T-cell (primary cell): ENCODE data around the gene TMEM143. TPM values are rescaled to one million over a fixed set of nuclear protein-coding genes. Genes with fewer than 3 reads are reported as not detected.

ENCODE experiments used
- ATAC-seq, 4 experiments: fragments of 200-7000 bp in 3 of 4; fragments of 150-1000 bp in 1 of 4; cut with Tn5 transposase; replicated peaks in 1 of 4; 1 replicate in 3 of 4; 2 replicates in 1 of 4; pipeline ENCODE4 v1.10.0; 2021; ENCODE audit warnings: moderate library complexity in 3 of 4, mild to moderate bottlenecking in 2 of 4, moderate number of reproducible peaks in 1 of 4
- CTCF ChIA-PET, 2 donors: fragments of 300-600 bp; sonication (Branson Sonifier 250); formaldehyde crosslinking; loops; one replicate each; lab custom pipeline; 2022; ENCODE audit warnings: antibody characterized with exemption in 2 of 2; lab: Charles Lee
- POLR2A ChIA-PET, 2 donors: fragments of 300-600 bp; sonication (Branson Sonifier 250); formaldehyde crosslinking; loops; one replicate each; lab custom pipeline; 2022; ENCODE audit warnings: antibody characterized with exemption in 2 of 2; lab: Charles Lee
- DNase-seq, 35 experiments: peaks; one replicate each; pipeline versions ENCODE4 v3.0.0 to v3.0.0-alpha.2; 2013 to 2023
- H3K27ac ChIP-seq: one replicate; pipeline ENCODE4 v1.5.1; 2013; ENCODE audit warnings: low read length
- H3K27me3 ChIP-seq, 2 experiments: replicated peaks in 1 of 2; 1 replicate in 1 of 2; 2 replicates in 1 of 2; pipeline versions ENCODE4 v1.6.1 to v1.7.0; 2013; ENCODE audit warnings: low read length in 1 of 2, mixed read lengths in 1 of 2; ENCODE audit not compliant: control insufficient read depth in 2 of 2, insufficient read depth in 2 of 2; ENCODE audit errors: extremely low read depth in 1 of 2
- H3K36me3 ChIP-seq, 2 donors: 1 replicate in 1 of 2; 2 replicates in 1 of 2; pipeline versions ENCODE4 v1.6.1 to v1.7.0; 2013; ENCODE audit warnings: low read length in 1 of 2; ENCODE audit not compliant: control insufficient read depth in 2 of 2, insufficient read depth in 1 of 2; ENCODE audit errors: extremely low read depth in 1 of 2
- H3K4me1 ChIP-seq, 2 experiments: 1 replicate in 1 of 2; 2 replicates in 1 of 2; pipeline versions ENCODE4 v1.6.1 to v1.7.0; 2013; ENCODE audit warnings: low read length in 2 of 2, mixed read lengths in 1 of 2; ENCODE audit not compliant: insufficient read depth in 2 of 2, control insufficient read depth in 1 of 2; ENCODE audit errors: extremely low read depth in 1 of 2
- H3K4me3 ChIP-seq, 2 donors: 1 replicate in 1 of 2; 2 replicates in 1 of 2; pipeline versions ENCODE4 v1.5.1 to v1.7.0; 2013; ENCODE audit warnings: mild to moderate bottlenecking in 2 of 2, low read length in 1 of 2, moderate library complexity in 1 of 2; ENCODE audit not compliant: control insufficient read depth in 1 of 2; ENCODE audit errors: extremely low read depth in 1 of 2
- H3K9me3 ChIP-seq: 2 replicates; pipeline ENCODE4 v1.7.0; 2013
- H3K27ac Mint-ChIP-seq, 2 donors: one replicate each; pipeline ENCODE4 v1.8.0; 2020 to 2021; ENCODE audit warnings: mild to moderate bottlenecking in 2 of 2, mixed read lengths in 2 of 2
- H3K27me3 Mint-ChIP-seq, 2 donors: one replicate each; pipeline ENCODE4 v1.8.0; 2021 to 2022; ENCODE audit warnings: mixed read lengths in 2 of 2
- H3K36me3 Mint-ChIP-seq: one replicate; pipeline ENCODE4 v1.8.0; 2021; ENCODE audit warnings: mixed read lengths
- H3K4me1 Mint-ChIP-seq, 3 donors: one replicate each; pipeline ENCODE4 v1.8.0; 2020 to 2022; ENCODE audit warnings: mixed read lengths in 3 of 3, mild to moderate bottlenecking in 1 of 3
- H3K4me3 Mint-ChIP-seq, 3 donors: one replicate each; pipeline ENCODE4 v1.8.0; 2020 to 2022; ENCODE audit warnings: mild to moderate bottlenecking in 3 of 3, mixed read lengths in 3 of 3, moderate library complexity in 3 of 3
- H3K9me3 Mint-ChIP-seq, 3 donors: one replicate each; pipeline ENCODE4 v1.8.0; 2020 to 2022; ENCODE audit warnings: mixed read lengths in 3 of 3
- WGBS: methylation state at CpG from one replicate; pipeline ENCODE4 v1.1.5; 2013; ENCODE audit warnings: missing lambda C conversion rate; ENCODE audit not compliant: insufficient coverage; 5-methylcytosine and 5-hydroxymethylcytosine counted together
- total RNA-seq, 35 experiments: library from RNA in 6 of 35; stranded (reverse) in 6 of 35; fragments of 120-200 nt in 1 of 35; gene quantifications; one replicate each; pipeline versions ENCODE4 v1.2.1 to v1.2.4 and lab custom pipeline; 2013 to 2026

TMEM143 gene
- total RNA-seq, 5 donors from 2014 or later (not counting 1 experiment from before 2014, with no cell fraction given): 14.5 to 33.5 (median 29.0) TPM

DNA sequence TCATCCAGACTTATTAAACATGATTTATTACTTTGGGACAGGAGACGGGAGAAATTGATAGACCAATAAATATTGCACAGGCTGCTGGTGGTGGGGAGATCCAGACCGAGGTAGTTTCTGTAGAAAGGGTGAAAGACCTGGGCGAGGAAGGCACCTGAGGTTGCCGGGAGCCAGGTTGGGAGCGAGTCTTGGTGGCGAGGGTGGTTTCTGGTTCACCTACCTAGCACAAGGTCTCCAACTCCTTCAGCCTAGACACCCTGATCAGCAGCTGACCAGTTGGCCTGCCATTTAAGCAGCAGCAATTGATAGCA lies 31.4 kb downstream of the TMEM143 start:
- H3K36me3 Mint-ChIP-seq: peaks cover 34% of the 10 kb centered on the region
- peaks cover 58 to 70% (median 69%) of the 10 kb centered on the region in 3 donors for H3K4me1 Mint-ChIP-seq
- POLR2A ChIA-PET: interaction anchor here (0.6 to 1.3 kb wide), 7 partner anchors 10 to 983 kb away, joined by 3 to 20 read pairs (median 10); partner anchors contain the start of genes CARD8 (in 1 of the 2), DHX34 (in 1 of the 2), SYNGR4 (in 1 of the 2) and TMEM143 (in 1 of the 2)
- H3K27me3 Mint-ChIP-seq: no peaks in the 10 kb centered on the region
- CTCF ChIA-PET: interaction anchor here (0.6 to 3.1 kb wide), 14 partner anchors 8 to 1386 kb away, joined by 3 to 123 read pairs (median 6); partner anchors contain the start of genes CARD8 (in 1 of the 2), EMP3 (in 1 of the 2), GYS1 (in 1 of the 2) and RUVBL2 (in 1 of the 2)
- Histone ChIP-seq H3K9me3 (no peaks in the 10 kb centered on the region), H3K36me3 (peaks cover 0 to 33% of the 10 kb centered on the region in 2 donors), H3K4me1 (peaks cover 33 to 70% of the 10 kb centered on the region in 2 experiments), H3K27me3 (no peaks in the 10 kb centered on the region), H3K27ac (peak overlapping the region; percentile 66), H3K4me3 (peak overlapping the region; percentile 61 to 74)
- no CpG with 5 or more reads among the region's 6 CpGs for WGBS
- no peaks in the 10 kb centered on the region for H3K9me3 Mint-ChIP-seq
- H3K4me3 Mint-ChIP-seq: peak overlapping the region; percentile 91 to 96 (median 96)
- ATAC-seq: no peak
- peak overlapping the region; percentile 95 to 99 for H3K27ac Mint-ChIP-seq
- no peak for DNase-seq

DNA sequence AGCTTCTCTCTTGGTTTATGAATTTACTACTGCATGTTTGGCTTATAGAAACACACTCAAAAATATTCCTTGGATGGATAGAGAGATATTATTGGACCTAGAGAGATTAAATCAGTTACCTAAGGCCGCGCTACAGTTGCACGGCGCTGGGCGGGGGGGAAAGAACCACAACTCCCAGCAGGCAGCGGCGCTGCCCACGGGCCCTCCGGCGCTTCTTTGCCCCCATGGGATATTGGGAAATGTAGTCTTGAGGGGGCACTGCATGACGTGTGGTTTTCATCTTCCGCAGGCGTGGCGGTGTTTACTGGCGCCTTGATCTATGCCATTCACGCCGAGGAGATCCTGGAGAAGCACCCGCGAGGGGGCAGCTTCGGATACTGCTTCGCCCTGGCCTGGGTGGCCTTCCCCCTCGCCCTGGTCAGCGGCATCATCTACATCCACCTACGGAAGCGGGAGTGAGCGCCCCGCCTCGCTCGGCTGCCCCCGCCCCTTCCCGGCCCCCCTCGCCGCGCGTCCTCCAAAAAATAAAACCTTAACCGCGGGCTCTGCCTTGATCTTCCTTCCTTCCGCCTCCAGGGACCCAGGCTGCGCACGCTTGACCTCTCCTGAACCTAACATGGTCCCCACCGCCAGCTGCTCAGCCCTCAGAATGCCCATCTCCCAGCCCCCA lies 33.6 kb downstream of the TMEM143 start:
- Mint-ChIP-seq H3K4me1 (peaks cover 73 to 87% (median 85%) of the 10 kb centered on the region in 3 donors), H3K27ac (peak overlapping the region; percentile 96 to 99), H3K27me3 (no peaks in the 10 kb centered on the region), H3K4me3 (peak overlapping the region; percentile 82 to 96 (median 84)), H3K9me3 (no peaks in the 10 kb centered on the region), H3K36me3 (peaks cover 40% of the 10 kb centered on the region)
- 3% methylated on average over 41 of the region's 41 CpGs for WGBS
- ATAC-seq (peak; percentile 38 to 49 (median 42)), DNase-seq (peak; percentile 74 to 93 (median 85))
- H3K36me3 ChIP-seq: peaks cover 0 to 40% of the 10 kb centered on the region in 2 donors
- H3K4me3 ChIP-seq: peak overlapping the region; percentile 42 to 73
- CTCF ChIA-PET: interaction anchor here (0.6 kb wide), 2 partner anchors 29 to 1077 kb away, joined by 3 to 4 read pairs; no protein-coding TSS in a partner anchor
- peak overlapping the region; percentile 71 for H3K27ac ChIP-seq
- POLR2A ChIA-PET: interaction anchor here in 1 of 2 donors (0.5 to 1.4 kb wide), 2 partner anchors 9 to 72 kb away, joined by 3 to 4 read pairs; a partner anchor contains a TSS
- no peaks in the 10 kb centered on the region for H3K27me3 ChIP-seq
- no peaks in the 10 kb centered on the region for H3K9me3 ChIP-seq
- H3K4me1 ChIP-seq: peaks cover 42 to 84% of the 10 kb centered on the region in 2 experiments

DNA sequence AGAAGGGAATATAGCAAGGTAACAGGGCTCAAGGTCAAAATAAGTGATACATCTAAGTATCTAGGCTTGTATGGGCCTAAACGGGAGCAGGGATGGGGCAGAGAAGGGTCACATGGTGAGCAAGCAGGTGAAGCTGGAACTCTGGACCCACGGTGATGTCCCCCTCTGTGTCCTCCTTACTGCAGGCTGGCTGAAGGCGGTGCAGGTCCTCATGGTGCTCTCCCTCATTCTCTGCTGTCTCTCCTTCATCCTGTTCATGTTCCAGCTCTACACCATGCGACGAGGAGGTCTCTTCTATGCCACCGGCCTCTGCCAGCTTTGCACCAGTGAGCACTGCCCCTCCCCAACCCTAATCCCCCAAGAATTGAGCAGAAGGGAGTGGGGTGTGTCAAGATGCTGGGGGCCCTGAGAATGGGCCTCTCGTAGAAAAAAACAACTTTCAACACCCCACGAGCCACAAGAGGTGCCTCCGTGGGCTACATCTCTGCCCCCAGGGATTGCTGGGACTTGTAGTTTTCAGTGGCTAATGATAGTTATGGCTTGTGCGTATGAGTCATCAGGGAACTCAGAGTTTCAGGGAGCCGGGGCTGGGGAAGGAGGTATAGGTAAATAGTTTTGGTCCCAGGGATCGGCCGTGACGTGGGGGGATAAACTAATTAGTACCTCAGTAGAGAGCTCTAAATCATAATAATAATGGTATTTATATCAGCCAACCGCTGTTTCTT lies 34.4 kb downstream of the TMEM143 start:
- peak overlapping the region; percentile 71 for H3K27ac ChIP-seq
- ChIA-PET CTCF (interaction anchor here (0.5 to 1.4 kb wide), 3 partner anchors 30 to 160 kb away, joined by 3 to 9 read pairs (median 5); partner anchors contain the start of genes SYNGR4 (in 1 of the 2) and TMEM143 (in 1 of the 2)), POLR2A (interaction anchor here in 1 of 2 donors (0.5 to 1.4 kb wide), 2 partner anchors 8 to 71 kb away, joined by 3 to 4 read pairs; a partner anchor contains a TSS)
- no peaks in the 10 kb centered on the region for H3K27me3 Mint-ChIP-seq
- peaks cover 40% of the 10 kb centered on the region for H3K36me3 Mint-ChIP-seq
- H3K27me3 ChIP-seq: no peaks in the 10 kb centered on the region
- peaks cover 46 to 87% of the 10 kb centered on the region in 2 experiments for H3K4me1 ChIP-seq
- 83% methylated on average over 1 of the region's 15 CpGs for WGBS
- H3K4me3 Mint-ChIP-seq: peak overlapping the region; percentile 82 to 96 (median 84)
- DNase-seq (peak in 28 of 35 experiments; percentile 10 to 62 (median 37)), ATAC-seq (no peak)
- H3K4me1 Mint-ChIP-seq: peaks cover 73 to 87% (median 86%) of the 10 kb centered on the region in 3 donors
- no peaks in the 10 kb centered on the region for H3K9me3 Mint-ChIP-seq
- peak overlapping the region; percentile 96 to 99 for H3K27ac Mint-ChIP-seq
- peak overlapping the region; percentile 42 to 73 for H3K4me3 ChIP-seq
- H3K9me3 ChIP-seq: no peaks in the 10 kb centered on the region
- peaks cover 0 to 40% of the 10 kb centered on the region in 2 donors for H3K36me3 ChIP-seq

DNA sequence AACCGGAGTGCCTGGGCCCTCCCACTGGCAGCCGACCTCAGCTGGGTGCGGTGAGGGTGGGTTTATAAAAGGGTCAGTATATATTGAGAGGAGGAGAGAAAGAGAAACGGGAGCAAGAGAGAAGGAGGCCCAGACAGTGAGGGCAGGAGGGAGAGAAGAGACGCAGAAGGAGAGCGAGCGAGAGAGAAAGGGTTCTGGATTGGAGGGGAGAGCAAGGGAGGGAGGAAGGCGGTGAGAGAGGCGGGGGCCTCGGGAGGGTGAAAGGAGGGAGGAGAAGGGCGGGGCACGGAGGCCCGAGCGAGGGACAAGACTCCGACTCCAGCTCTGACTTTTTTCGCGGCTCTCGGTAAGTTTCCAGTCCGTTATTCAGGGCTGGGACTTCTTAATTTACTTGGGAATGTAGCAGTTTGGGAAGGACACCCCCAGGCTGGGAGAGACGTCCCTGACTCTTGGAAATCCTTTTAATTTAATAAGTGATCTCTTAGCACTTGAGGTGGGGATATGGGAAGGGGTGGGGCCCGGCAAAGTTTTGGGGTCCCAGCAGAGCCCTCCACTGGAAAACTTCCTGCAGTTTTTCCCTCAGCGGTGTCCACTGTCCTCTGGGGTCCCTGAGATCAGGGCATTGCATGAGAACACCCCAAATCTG lies 38.4 kb downstream of the TMEM143 start, which contains the start of gene EMP3:
EMP3 (plus strand) TSS at position 288 of the 646 bp plus-strand sequence. CDS start 1,293 bp downstream, outside the sequence.
- H3K36me3 Mint-ChIP-seq: peaks cover 32% of the 10 kb centered on the region
- peak within 1 kb of the TSS; percentile 84 to 98 for H3K4me3 ChIP-seq
- peak within 1 kb of the TSS; percentile 100 for H3K27ac ChIP-seq
- peaks cover 84 to 91% (median 88%) of the 10 kb centered on the region in 3 donors for H3K4me1 Mint-ChIP-seq
- H3K9me3 Mint-ChIP-seq: no peaks in the 10 kb centered on the region
- WGBS: under 1% methylated on average over 15 of the region's 22 CpGs
- DNase-seq (peak; percentile 64 to 90 (median 84)), ATAC-seq (peak; percentile 34 to 42 (median 42))
- no peaks in the 10 kb centered on the region for H3K27me3 Mint-ChIP-seq
- H3K27me3 ChIP-seq: no peaks in the 10 kb centered on the region
- peaks cover 52 to 89% of the 10 kb centered on the region in 2 experiments for H3K4me1 ChIP-seq
- ChIA-PET CTCF (interaction anchor here in 1 of 2 donors (2.5 kb wide), 1 partner anchor 8 kb away, joined by 24 read pairs; no protein-coding TSS in a partner anchor), POLR2A (interaction anchor here in 1 of 2 donors (0.5 to 0.6 kb wide), 2 partner anchors 39 to 89 kb away, joined by 5 to 9 read pairs; partner anchors contain the start of genes SYNGR4 and TMEM143)
- peak within 1 kb of the TSS; percentile 99 to 100 for H3K27ac Mint-ChIP-seq
- H3K36me3 ChIP-seq: peaks cover 0 to 30% of the 10 kb centered on the region in 2 donors
- H3K4me3 Mint-ChIP-seq: peak within 1 kb of the TSS; percentile 90 to 96 (median 93)
- no peaks in the 10 kb centered on the region for H3K9me3 ChIP-seq

DNA sequence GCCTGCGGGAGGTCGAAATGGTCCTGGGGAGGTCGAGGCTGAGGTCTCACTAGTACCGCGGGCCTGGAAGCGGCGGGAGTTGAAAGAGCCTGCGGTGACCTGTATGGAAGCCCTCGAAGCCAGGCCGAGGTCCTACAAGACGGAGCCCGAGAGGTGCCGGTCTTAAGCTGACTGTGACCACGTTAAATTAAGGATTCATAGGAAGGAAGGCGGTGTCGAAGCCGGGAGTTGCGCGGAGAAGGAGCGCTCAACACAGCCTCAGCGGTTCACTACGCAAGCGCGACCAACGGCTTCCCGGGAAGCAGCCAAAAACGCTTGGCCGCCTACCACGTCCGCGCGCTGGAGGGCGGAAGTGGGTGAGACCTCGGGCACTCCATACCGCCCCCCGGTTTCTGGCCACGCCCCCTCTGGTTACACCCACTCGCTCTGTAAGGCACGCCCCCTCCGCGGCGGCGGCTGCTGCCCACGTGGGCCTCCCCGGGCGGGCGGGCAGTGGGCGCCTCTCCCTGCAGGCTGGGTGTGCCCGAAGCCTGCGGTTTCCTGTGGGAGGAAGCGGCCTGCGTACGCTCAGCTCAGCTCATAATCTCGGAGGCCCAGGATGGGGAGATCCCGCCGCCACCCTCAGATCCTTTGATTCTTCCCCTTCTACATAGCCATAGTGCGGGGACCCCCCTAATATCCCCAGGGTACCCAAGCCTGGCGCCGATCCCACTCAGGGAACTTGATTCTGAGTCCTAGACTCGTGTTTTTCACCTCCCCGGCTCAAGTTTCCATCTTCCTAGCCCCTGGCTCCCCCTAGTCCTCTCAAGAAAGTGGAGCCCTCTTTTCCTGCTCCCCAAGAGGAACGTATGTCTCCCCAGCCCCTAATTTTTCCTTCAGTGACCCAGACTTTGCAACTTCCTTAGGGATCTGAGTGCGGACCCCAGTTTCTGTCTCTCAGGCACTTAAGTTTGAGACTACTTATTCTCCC lies 41.8 kb downstream of the TMEM143 start:
- DNase-seq (peak; percentile 98 to 100 (median 99)), ATAC-seq (peak; percentile 70 to 76 (median 72))
- ChIA-PET POLR2A (interaction anchor here (0.5 to 3.0 kb wide), 7 partner anchors 8 to 846 kb away, joined by 3 to 20 read pairs (median 3); partner anchors contain the start of genes SYNGR4 (in 1 of the 2) and TMEM143 (in 1 of the 2)), CTCF (interaction anchor here in 1 of 2 donors (0.6 to 5.2 kb wide), 6 partner anchors 12 to 118 kb away, joined by 3 to 123 read pairs (median 3); partner anchors contain the start of genes SYNGR4 and TMEM143)
- H3K27ac Mint-ChIP-seq: peak overlapping the region; percentile 99 to 100
- H3K36me3 ChIP-seq: peaks cover 0 to 2% of the 10 kb centered on the region in 2 donors
- H3K9me3 Mint-ChIP-seq: no peaks in the 10 kb centered on the region
- peaks cover 60 to 67% (median 63%) of the 10 kb centered on the region in 3 donors for H3K4me1 Mint-ChIP-seq
- peak overlapping the region; percentile 100 for H3K27ac ChIP-seq
- peaks cover 29 to 62% of the 10 kb centered on the region in 2 experiments for H3K4me1 ChIP-seq
- no peaks in the 10 kb centered on the region for H3K27me3 ChIP-seq
- H3K36me3 Mint-ChIP-seq: peaks cover 4% of the 10 kb centered on the region
- H3K9me3 ChIP-seq: no peaks in the 10 kb centered on the region
- H3K27me3 Mint-ChIP-seq: no peaks in the 10 kb centered on the region
- peak overlapping the region; percentile 91 to 96 (median 95) for H3K4me3 Mint-ChIP-seq
- 1% methylated on average over 59 of the region's 63 CpGs for WGBS
- H3K4me3 ChIP-seq: peak overlapping the region; percentile 80 to 96
